Measurements from ENCODE around the gene RASA4. TPM values are rescaled to one million over a fixed set of nuclear protein-coding genes. Genes with fewer than 3 reads are reported as not detected.
"Not testable (repeated sequence)": the region's sequence is repeated elsewhere in the genome, so short reads cannot be mapped to it uniquely, and the experiment has no call there.

The RASA4 gene
- total RNA-seq, 1 donor from 2014 or later: 62.3 TPM

GRCh38 chr7:102618122-102618521 lies 1.6 kb upstream of the RASA4 start:
- H3K36me3 Mint-ChIP-seq (ENCODE audit: low read depth); ATAC-seq (ENCODE audit: low read depth); intact Hi-C loops (cut with micrococcal nuclease); H3K9me3 Mint-ChIP-seq; H3K27ac Mint-ChIP-seq; H3K4me3 Mint-ChIP-seq; H3K27me3 Mint-ChIP-seq; DNase-seq; CTCF ChIA-PET; POLR2A ChIA-PET; H3K4me1 Mint-ChIP-seq: not testable (repeated sequence)

GRCh38 chr7:102615930-102616329 lies 626 bp downstream of the RASA4 start:
- H3K27ac Mint-ChIP-seq; H3K27me3 Mint-ChIP-seq; H3K9me3 Mint-ChIP-seq; H3K36me3 Mint-ChIP-seq (ENCODE audit: low read depth); POLR2A ChIA-PET; CTCF ChIA-PET; H3K4me1 Mint-ChIP-seq; DNase-seq; intact Hi-C loops (cut with micrococcal nuclease); H3K4me3 Mint-ChIP-seq: not testable (repeated sequence)
- ATAC-seq (ENCODE audit: low read depth): peak; percentile 2

GRCh38 chr7:102614873-102615272 lies 1.7 kb downstream of the RASA4 start:
- H3K36me3 Mint-ChIP-seq (ENCODE audit: low read depth); DNase-seq; H3K4me1 Mint-ChIP-seq; ATAC-seq (ENCODE audit: low read depth); H3K27me3 Mint-ChIP-seq; POLR2A ChIA-PET; H3K9me3 Mint-ChIP-seq; H3K4me3 Mint-ChIP-seq; intact Hi-C loops (cut with micrococcal nuclease); H3K27ac Mint-ChIP-seq; CTCF ChIA-PET: not testable (repeated sequence)

- peak; percentile 12 for ATAC-seq (ENCODE audit: low read depth)
- H3K36me3 Mint-ChIP-seq (ENCODE audit: low read depth); H3K4me1 Mint-ChIP-seq; H3K4me3 Mint-ChIP-seq; CTCF ChIA-PET; H3K27me3 Mint-ChIP-seq; H3K27ac Mint-ChIP-seq; POLR2A ChIA-PET; H3K9me3 Mint-ChIP-seq; DNase-seq; intact Hi-C loops (cut with micrococcal nuclease): not testable (repeated sequence)
These were observed 2.2 kb downstream of the RASA4 start for GRCh38 chr7:102614346-102614697.

GRCh38 chr7:102613575-102614345 lies 2.8 kb downstream of the RASA4 start:
- intact Hi-C loops (cut with micrococcal nuclease): not testable (repeated sequence)
- ATAC-seq (ENCODE audit: low read depth): peak; percentile 45

GRCh38 chr7:102611675-102612325 lies 4.8 kb downstream of the RASA4 start:
- POLR2A ChIA-PET; CTCF ChIA-PET; H3K27ac Mint-ChIP-seq; H3K4me1 Mint-ChIP-seq; H3K36me3 Mint-ChIP-seq (ENCODE audit: low read depth); H3K9me3 Mint-ChIP-seq; H3K27me3 Mint-ChIP-seq; intact Hi-C loops (cut with micrococcal nuclease); ATAC-seq (ENCODE audit: low read depth); DNase-seq: not testable (repeated sequence)
- peak overlapping the region; percentile 32 for H3K4me3 Mint-ChIP-seq

More at GRCh38 chr7:102613575-102614345, 2.8 kb downstream of the RASA4 start:
- CTCF ChIA-PET; DNase-seq; H3K36me3 Mint-ChIP-seq (ENCODE audit: low read depth); H3K4me1 Mint-ChIP-seq; H3K4me3 Mint-ChIP-seq; H3K27me3 Mint-ChIP-seq; H3K9me3 Mint-ChIP-seq; POLR2A ChIA-PET; H3K27ac Mint-ChIP-seq: not testable (repeated sequence)

GRCh38 chr7:102611013-102611674 lies 5.4 kb downstream of the RASA4 start:
- H3K27me3 Mint-ChIP-seq; POLR2A ChIA-PET; DNase-seq; H3K4me3 Mint-ChIP-seq; intact Hi-C loops (cut with micrococcal nuclease); H3K4me1 Mint-ChIP-seq; H3K27ac Mint-ChIP-seq; H3K9me3 Mint-ChIP-seq; CTCF ChIA-PET; H3K36me3 Mint-ChIP-seq (ENCODE audit: low read depth): not testable (repeated sequence)
- peak; percentile 67 for ATAC-seq (ENCODE audit: low read depth)

- H3K4me3 Mint-ChIP-seq; POLR2A ChIA-PET; H3K36me3 Mint-ChIP-seq (ENCODE audit: low read depth); intact Hi-C loops (cut with micrococcal nuclease); CTCF ChIA-PET; DNase-seq; H3K27me3 Mint-ChIP-seq; H3K9me3 Mint-ChIP-seq; ATAC-seq (ENCODE audit: low read depth); H3K27ac Mint-ChIP-seq; H3K4me1 Mint-ChIP-seq: not testable (repeated sequence)
These were observed 6.1 kb downstream of the RASA4 start for GRCh38 chr7:102610441-102610840.

GRCh38 chr7:102609734-102610133 lies 6.8 kb downstream of the RASA4 start:
- CTCF ChIA-PET: not testable (repeated sequence)

GRCh38 chr7:102606848-102607247 lies 9.7 kb downstream of the RASA4 start:
- ATAC-seq (ENCODE audit: low read depth); H3K4me1 Mint-ChIP-seq; DNase-seq; CTCF ChIA-PET; POLR2A ChIA-PET; H3K27me3 Mint-ChIP-seq; intact Hi-C loops (cut with micrococcal nuclease); H3K36me3 Mint-ChIP-seq (ENCODE audit: low read depth); H3K4me3 Mint-ChIP-seq; H3K9me3 Mint-ChIP-seq; H3K27ac Mint-ChIP-seq: not testable (repeated sequence)

More at GRCh38 chr7:102609734-102610133, 6.8 kb downstream of the RASA4 start:
- POLR2A ChIA-PET; DNase-seq; H3K36me3 Mint-ChIP-seq (ENCODE audit: low read depth); H3K9me3 Mint-ChIP-seq; H3K4me3 Mint-ChIP-seq; H3K27me3 Mint-ChIP-seq; H3K27ac Mint-ChIP-seq; intact Hi-C loops (cut with micrococcal nuclease); H3K4me1 Mint-ChIP-seq; ATAC-seq (ENCODE audit: low read depth): not testable (repeated sequence)

- H3K4me1 Mint-ChIP-seq; ATAC-seq (ENCODE audit: low read depth); H3K9me3 Mint-ChIP-seq; H3K27me3 Mint-ChIP-seq; CTCF ChIA-PET; DNase-seq; POLR2A ChIA-PET; H3K27ac Mint-ChIP-seq; H3K36me3 Mint-ChIP-seq (ENCODE audit: low read depth); intact Hi-C loops (cut with micrococcal nuclease); H3K4me3 Mint-ChIP-seq: not testable (repeated sequence)
These were observed 12.0 kb downstream of the RASA4 start for GRCh38 chr7:102604431-102605145.

GRCh38 chr7:102602317-102602716 lies 14.2 kb downstream of the RASA4 start:
- H3K4me1 Mint-ChIP-seq; ATAC-seq (ENCODE audit: low read depth); CTCF ChIA-PET; H3K36me3 Mint-ChIP-seq (ENCODE audit: low read depth); H3K4me3 Mint-ChIP-seq; H3K9me3 Mint-ChIP-seq; POLR2A ChIA-PET; intact Hi-C loops (cut with micrococcal nuclease); H3K27ac Mint-ChIP-seq; H3K27me3 Mint-ChIP-seq; DNase-seq: not testable (repeated sequence)

Data from activated B cell treated with CpG ODN at 0.5 μM for 24 hours (primary cell).